PC-9 (cell line): ENCODE data around the gene COL15A1. TPM values are rescaled to one million over a fixed set of nuclear protein-coding genes. Genes with fewer than 3 reads are reported as not detected.

ENCODE experiments used
- BruUV-seq: library from RNA; stranded (reverse); fragments of 400-500 nt; replicated peaks from 2 replicates; lab custom pipeline; 2021; lab: Mats Ljungman, UMichigan
- CTCF ChIA-PET: fragments of 300-600 bp; sonication (Branson Sonifier 250); formaldehyde crosslinking; loops from one replicate; lab custom pipeline; 2022; ENCODE audit warnings: antibody characterized with exemption; lab: Charles Lee
- POLR2A ChIA-PET: fragments of 300-600 bp; sonication (Branson Sonifier 250); formaldehyde crosslinking; loops from one replicate; lab custom pipeline; 2022; ENCODE audit warnings: antibody characterized with exemption; ENCODE audit not compliant: unreplicated experiment; lab: Charles Lee
- DNase-seq, 2 experiments: peaks; one replicate each; pipeline versions ENCODE4 v3.0.0 to v3.0.0-alpha.2; 2015 to 2022; ENCODE audit warnings: mixed read lengths in 1 of 2
- H2AFZ ChIP-seq: fragments of 200-600 bp; sonication (generic); 2 replicates; pipeline ENCODE4 v1.8.1; 2017; ENCODE audit warnings: antibody characterized with exemption
- H3F3A ChIP-seq: fragments of 200-600 bp; sonication (generic); 2 replicates; pipeline ENCODE4 v1.8.1; 2017; ENCODE audit warnings: antibody characterized with exemption, mild to moderate bottlenecking, low read depth; ENCODE audit not compliant: insufficient read depth
- H3K27ac ChIP-seq: fragments of 200-600 bp; sonication (generic); 2 replicates; pipeline ENCODE4 v1.6.1; 2016; ENCODE audit warnings: mixed run types
- H3K27me3 ChIP-seq: fragments of 200-600 bp; sonication (generic); 2 replicates; pipeline ENCODE4 v1.6.1; 2016; ENCODE audit warnings: low read depth, mixed run types; ENCODE audit not compliant: insufficient read depth
- H3K36me3 ChIP-seq: fragments of 200-600 bp; sonication (generic); 2 replicates; pipeline ENCODE4 v1.6.1; 2016; ENCODE audit warnings: low read depth, mixed run types
- H3K4me1 ChIP-seq: fragments of 200-600 bp; sonication (generic); replicated peaks from 2 replicates; pipeline ENCODE4 v1.6.1; 2016; ENCODE audit warnings: mixed run types; ENCODE audit not compliant: insufficient read depth
- H3K4me2 ChIP-seq: fragments of 200-600 bp; sonication (generic); 2 replicates; pipeline ENCODE4 v1.6.1; 2017; ENCODE audit warnings: mixed run types
- H3K4me3 ChIP-seq: fragments of 200-600 bp; sonication (generic); 2 replicates; pipeline ENCODE4 v1.6.1; 2016; ENCODE audit warnings: mixed run types
- H3K79me2 ChIP-seq: fragments of 200-600 bp; sonication (generic); 2 replicates; pipeline ENCODE4 v1.6.1; 2017; ENCODE audit warnings: low read depth, mixed run types
- H3K9me2 ChIP-seq: fragments of 200-600 bp; sonication (generic); 2 replicates; pipeline ENCODE4 v1.8.1; 2017; ENCODE audit warnings: mild to moderate bottlenecking; ENCODE audit not compliant: insufficient read depth
- H3K9me3 ChIP-seq: fragments of 200-600 bp; sonication (generic); 2 replicates; pipeline ENCODE4 v1.8.1; 2016; ENCODE audit warnings: low read depth; ENCODE audit not compliant: insufficient read depth
- H4K20me1 ChIP-seq: fragments of 200-600 bp; sonication (generic); 2 replicates; pipeline ENCODE4 v1.8.1; 2017; ENCODE audit not compliant: insufficient read depth
- CTCF ChIP-seq: fragments of 200-600 bp; sonication (generic); conservative IDR thresholded peaks from 2 replicates; pipeline ENCODE4 v1.6.1; 2017; ENCODE audit warnings: mixed run types, antibody characterized with exemption, mild to moderate bottlenecking, moderate library complexity
- EZH2 ChIP-seq: fragments of 200-600 bp; sonication (generic); IDR thresholded peaks from 2 replicates; pipeline ENCODE4 v1.8.0; 2017; ENCODE audit warnings: antibody characterized with exemption, low read depth
- intact Hi-C: fragments of 100-400 bp; cut with micrococcal nuclease; formaldehyde crosslinking; loops from one replicate; pipeline ENCODE4 v1.10.0; 2022; ENCODE audit not compliant: unreplicated experiment
- total RNA-seq: library from RNA; stranded (reverse); gene quantifications from 2 replicates; pipeline ENCODE4 v1.2.3, GENCODE V29; 2021

The COL15A1 gene
- total RNA-seq, 1 experiment from 2014 or later, result not detected

- H3K27ac ChIP-seq, result no peak overlapping the region
- no peaks in the 10 kb centered on the region for H3K9me2 ChIP-seq
- TF ChIP-seq EZH2 (no peak), CTCF (no peak)
- intact Hi-C loops, result loop anchor here (10.0 kb wide), 1 partner anchor 64 kb away; no protein-coding TSS in a partner anchor
- no peaks in the 10 kb centered on the region; the same call in 1 of the 2 replicates for H3F3A ChIP-seq
- H3K4me1 ChIP-seq, result peaks cover 12% of the 10 kb centered on the region
- no peak overlapping the region for H3K4me3 ChIP-seq
- POLR2A ChIA-PET, result interaction anchor here (0.7 kb wide), 1 partner anchor 430 kb away, joined by 3 read pairs; no protein-coding TSS in a partner anchor
- DNase-seq, result no peak
- BruUV-seq, result no TSS peak
- H2AFZ ChIP-seq, result no peak overlapping the region
- H3K27me3 ChIP-seq, result no peaks in the 10 kb centered on the region
- H3K9me3 ChIP-seq, result no peaks in the 10 kb centered on the region; the same call in 1 of the 2 replicates
- H4K20me1 ChIP-seq, result no peaks in the 10 kb centered on the region
- no peaks in the 10 kb centered on the region for H3K36me3 ChIP-seq
- H3K4me2 ChIP-seq, result no peak overlapping the region
- H3K79me2 ChIP-seq, result peaks cover 7% of the 10 kb centered on the region
- CTCF ChIA-PET, result no interaction called here
Observed at GRCh38 chr9:99101271-99101670, 157.6 kb downstream of the COL15A1 start.

DNA sequence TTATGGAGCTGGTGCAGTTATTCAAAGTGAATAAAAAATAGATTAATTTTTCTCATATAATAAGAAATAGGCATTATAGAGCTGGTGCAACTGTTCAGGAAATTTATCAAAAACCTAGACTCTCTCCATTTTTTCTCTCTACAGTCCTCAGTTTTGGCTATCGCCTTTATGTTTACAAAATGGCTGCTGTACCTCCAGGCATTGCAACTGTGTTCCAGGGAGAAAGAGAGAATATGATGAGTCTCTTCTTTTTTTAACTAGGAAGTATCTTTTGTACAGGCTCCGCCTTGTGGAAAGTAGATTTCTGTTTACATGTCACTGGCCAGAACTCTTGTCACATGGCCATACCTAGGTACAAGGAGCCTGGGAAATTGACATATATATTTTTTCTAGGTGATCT lies 158.1 kb downstream of the COL15A1 start:
- no peaks in the 10 kb centered on the region; the same call in 1 of the 2 replicates for H3F3A ChIP-seq
- no peaks in the 10 kb centered on the region for H3K9me2 ChIP-seq
- H3K79me2 ChIP-seq, result peaks cover 13% of the 10 kb centered on the region
- no TSS peak for BruUV-seq
- H4K20me1 ChIP-seq, result peaks cover 5% of the 10 kb centered on the region; the same call in 1 of the 2 replicates
- no peak overlapping the region for H3K4me2 ChIP-seq
- no peak overlapping the region for H3K27ac ChIP-seq
- no peak overlapping the region for H3K4me3 ChIP-seq
- H2AFZ ChIP-seq, result no peak overlapping the region
- TF ChIP-seq EZH2 (no peak), CTCF (no peak)
- intact Hi-C loops, result loop anchor here (10.0 kb wide), 1 partner anchor 63 kb away; no protein-coding TSS in a partner anchor
- ChIA-PET CTCF (no interaction called here), POLR2A (interaction anchor here (0.7 kb wide), 1 partner anchor 429 kb away, joined by 3 read pairs; no protein-coding TSS in a partner anchor)
- no peaks in the 10 kb centered on the region; the same call in 1 of the 2 replicates for H3K9me3 ChIP-seq
- H3K36me3 ChIP-seq, result no peaks in the 10 kb centered on the region
- no peaks in the 10 kb centered on the region for H3K27me3 ChIP-seq
- no peak for DNase-seq
- H3K4me1 ChIP-seq, result peaks cover 17% of the 10 kb centered on the region

- intact Hi-C loops, result loop anchor here (10.0 kb wide), 1 partner anchor 62 kb away; no protein-coding TSS in a partner anchor
- ChIA-PET POLR2A (interaction anchor here (0.6 kb wide), 3 partner anchors 104 to 435 kb away, joined by 3 to 6 read pairs (median 4); no protein-coding TSS in a partner anchor), CTCF (interaction anchor here (0.6 kb wide), 1 partner anchor 349 kb away, joined by 4 read pairs; no protein-coding TSS in a partner anchor)
- Histone ChIP-seq H2AFZ (peak overlapping the region; percentile 81; the same call in 1 of the 2 replicates), H3K36me3 (no peaks in the 10 kb centered on the region), H3K27me3 (no peaks in the 10 kb centered on the region), H3K4me3 (peak overlapping the region; percentile 55; the same call in 1 of the 2 replicates), H3K79me2 (peaks cover 27% of the 10 kb centered on the region), H4K20me1 (peaks cover 14% of the 10 kb centered on the region; the same call in 1 of the 2 replicates), H3K27ac (no peak overlapping the region), H3K9me2 (no peaks in the 10 kb centered on the region), H3K4me1 (peaks cover 17% of the 10 kb centered on the region), H3F3A (no peaks in the 10 kb centered on the region; the same call in 1 of the 2 replicates), H3K4me2 (peak overlapping the region; percentile 85), H3K9me3 (no peaks in the 10 kb centered on the region; the same call in 1 of the 2 replicates)
- TF ChIP-seq CTCF (no peak), EZH2 (no peak)
- DNase-seq, result no peak
- BruUV-seq, result no TSS peak
Observed at GRCh38 chr9:99103054-99103895, 159.6 kb downstream of the COL15A1 start.
